ENCODE results near the gene CREB1.
A peak's percentile ranks its signal among the peaks of the same experiment; 100 is the strongest.

CREB1 gene

DNA sequence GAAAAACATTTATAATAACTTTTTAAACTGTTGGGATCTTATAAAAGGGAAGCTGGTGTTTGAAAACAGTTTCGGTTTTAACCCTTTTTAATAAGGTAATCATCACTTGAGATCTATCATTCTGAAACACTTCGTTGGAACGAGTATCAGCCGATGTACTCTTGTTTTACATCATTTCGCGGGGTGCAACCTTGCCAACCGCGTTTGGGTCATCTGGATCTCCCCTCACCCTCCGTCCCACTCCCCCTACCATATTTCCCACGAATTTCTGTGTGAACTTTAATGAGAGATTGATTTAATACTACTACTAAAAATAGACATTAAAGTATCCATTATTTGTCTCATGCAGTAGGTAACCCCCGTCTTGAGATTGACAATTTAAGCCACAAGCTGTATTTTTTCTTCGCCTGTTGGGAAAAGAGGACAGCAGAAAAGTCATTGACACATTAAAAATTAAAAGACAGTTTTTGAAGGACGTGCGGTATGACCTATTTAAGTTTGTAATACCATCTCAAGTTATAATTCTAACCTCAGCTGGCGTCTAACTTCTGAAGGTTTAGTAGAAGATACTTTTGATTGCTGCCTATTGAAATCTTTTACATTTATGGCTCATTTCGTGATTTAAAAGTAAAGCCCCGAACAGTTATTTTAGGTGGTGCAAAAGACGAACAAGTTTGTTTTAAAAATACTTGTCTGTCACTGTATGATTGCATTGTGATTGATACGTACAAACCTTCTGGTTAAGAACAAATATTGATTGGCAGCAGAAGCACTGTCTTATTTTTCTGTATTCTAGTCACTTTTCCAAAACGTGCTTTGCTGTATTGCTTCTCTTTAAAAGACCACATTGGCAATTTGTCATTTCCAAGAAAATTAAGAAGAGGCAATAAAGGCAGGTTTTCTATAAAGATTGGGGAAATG is 1.5 kb downstream of the CREB1 start:
- peak overlapping the region; percentile 74 for H3K4me3 ChIP-seq (ENCODE audit: low read length)
- no peak for DNase-seq (ENCODE audit: low read depth, low spot score)

- no peak for DNase-seq (ENCODE audit: low read depth, low spot score)
- H3K4me3 ChIP-seq (ENCODE audit: low read length), result no peak overlapping the region
Observed at GRCh38 chr2:207532676-207533075, 2.9 kb downstream of the CREB1 start.

- no peak for DNase-seq (ENCODE audit: low read depth, low spot score)
- no peak overlapping the region for H3K4me3 ChIP-seq (ENCODE audit: low read length)
Observed at GRCh38 chr2:207533461-207534008, 3.8 kb downstream of the CREB1 start.

DNA sequence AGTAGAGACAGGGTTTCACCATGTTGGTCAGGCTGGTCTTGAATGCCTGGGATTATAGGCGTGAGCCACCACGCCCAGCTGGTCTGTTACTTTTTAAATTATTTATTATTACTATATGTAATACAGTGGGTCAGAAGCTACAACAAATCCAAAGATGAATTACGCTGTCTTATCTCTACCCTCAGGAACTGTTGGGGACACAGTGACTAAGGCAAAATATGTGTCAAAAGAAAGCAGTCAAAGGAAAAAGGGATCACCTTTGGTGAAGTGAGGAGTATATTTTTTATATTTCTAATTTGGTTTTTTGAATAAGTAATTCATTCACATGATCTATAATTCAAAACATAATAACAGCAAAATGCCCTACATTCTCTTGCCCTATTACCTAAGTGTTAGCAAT is 4.7 kb downstream of the CREB1 start:
- DNase-seq (ENCODE audit: low read depth, low spot score), result no peak
- H3K4me3 ChIP-seq (ENCODE audit: low read length), result no peak overlapping the region

GRCh38 chr2:207539470-207539869 is 9.7 kb downstream of the CREB1 start:
- no peak for DNase-seq (ENCODE audit: low read depth, low spot score)
- H3K4me3 ChIP-seq (ENCODE audit: low read length), result no peak overlapping the region

- DNase-seq (ENCODE audit: low read depth, low spot score), result no peak
- no peak overlapping the region for H3K4me3 ChIP-seq (ENCODE audit: low read length)
Observed at GRCh38 chr2:207540431-207540830, 10.7 kb downstream of the CREB1 start.

GRCh38 chr2:207541933-207542332 is 12.2 kb downstream of the CREB1 start:
- DNase-seq (ENCODE audit: low read depth, low spot score), result no peak
- H3K4me3 ChIP-seq (ENCODE audit: low read length), result no peak overlapping the region

GRCh38 chr2:207543272-207543671 is 13.5 kb downstream of the CREB1 start:
- no peak for DNase-seq (ENCODE audit: low read depth, low spot score)
- no peak overlapping the region for H3K4me3 ChIP-seq (ENCODE audit: low read length)

- H3K4me3 ChIP-seq (ENCODE audit: low read length), result no peak overlapping the region
- no peak for DNase-seq (ENCODE audit: low read depth, low spot score)
Observed at GRCh38 chr2:207546822-207547221, 17.1 kb downstream of the CREB1 start.

DNA sequence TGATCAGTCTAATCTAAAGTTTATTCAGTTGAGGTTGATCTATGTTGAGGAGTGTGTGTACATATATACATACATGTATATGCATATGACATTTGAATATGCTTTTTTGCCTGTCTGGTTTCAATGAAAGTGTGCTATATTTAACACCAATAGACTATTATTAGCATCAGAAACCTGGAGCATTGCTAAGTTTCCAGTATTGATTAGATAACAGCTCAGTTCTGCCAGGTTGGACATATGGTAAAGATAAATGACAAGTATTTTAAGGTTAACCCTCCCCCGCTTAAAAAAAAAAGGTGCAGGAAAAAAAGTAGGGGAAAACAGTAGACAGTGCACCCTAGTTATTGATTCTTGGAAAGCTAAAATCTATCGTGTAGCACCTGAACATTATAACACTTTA is 19.4 kb downstream of the CREB1 start:
- DNase-seq (ENCODE audit: low read depth, low spot score), result no peak
- H3K4me3 ChIP-seq (ENCODE audit: low read length), result no peak overlapping the region

GRCh38 chr2:207558079-207558491 is 28.3 kb downstream of the CREB1 start:
- H3K4me3 ChIP-seq (ENCODE audit: low read length), result no peak overlapping the region
- DNase-seq (ENCODE audit: low read depth, low spot score), result no peak

- no peak for DNase-seq (ENCODE audit: low read depth, low spot score)
- H3K4me3 ChIP-seq (ENCODE audit: low read length), result no peak overlapping the region
Observed at GRCh38 chr2:207561386-207562080, 31.8 kb downstream of the CREB1 start.

- no peak overlapping the region for H3K4me3 ChIP-seq (ENCODE audit: low read length)
- no peak for DNase-seq (ENCODE audit: low read depth, low spot score)
Observed at GRCh38 chr2:207565736-207566500, 36.2 kb downstream of the CREB1 start.

- no peak overlapping the region for H3K4me3 ChIP-seq (ENCODE audit: low read length)
- no peak for DNase-seq (ENCODE audit: low read depth, low spot score)
Observed at GRCh38 chr2:207567671-207568070, 37.9 kb downstream of the CREB1 start.

- DNase-seq (ENCODE audit: low read depth, low spot score), result no peak
- no peak overlapping the region for H3K4me3 ChIP-seq (ENCODE audit: low read length)
Observed at GRCh38 chr2:207571370-207571769, 41.6 kb downstream of the CREB1 start.

- no peak for DNase-seq (ENCODE audit: low read depth, low spot score)
- no peak overlapping the region for H3K4me3 ChIP-seq (ENCODE audit: low read length)
Observed at GRCh38 chr2:207584952-207585351, 55.2 kb downstream of the CREB1 start.

DNA sequence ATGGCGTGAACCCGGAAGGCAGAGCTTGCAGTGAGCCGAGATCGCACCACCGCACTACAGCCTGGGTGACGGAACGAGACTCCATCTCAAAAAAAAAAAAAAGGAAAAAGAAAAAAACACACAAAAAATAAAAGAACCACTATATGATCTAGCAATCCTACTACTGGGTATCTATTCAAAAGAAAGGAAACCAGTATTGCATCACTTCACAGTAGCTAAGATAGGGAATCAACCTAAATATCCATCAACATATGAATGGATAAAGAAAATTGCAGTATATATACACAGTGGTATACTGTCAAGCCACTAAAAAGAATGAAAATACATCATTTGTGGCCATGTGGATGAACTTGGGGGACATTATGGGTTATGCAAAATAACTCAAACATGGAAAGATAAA is 57.5 kb downstream of the CREB1 start:
- no peak for DNase-seq (ENCODE audit: low read depth, low spot score)
- no peak overlapping the region for H3K4me3 ChIP-seq (ENCODE audit: low read length)

GRCh38 chr2:207589143-207589542 is 59.4 kb downstream of the CREB1 start:
- H3K4me3 ChIP-seq (ENCODE audit: low read length), result no peak overlapping the region
- DNase-seq (ENCODE audit: low read depth, low spot score), result no peak

GRCh38 chr2:207593277-207593676 is 63.5 kb downstream of the CREB1 start:
- DNase-seq (ENCODE audit: low read depth, low spot score), result no peak
- no peak overlapping the region for H3K4me3 ChIP-seq (ENCODE audit: low read length)

DNA sequence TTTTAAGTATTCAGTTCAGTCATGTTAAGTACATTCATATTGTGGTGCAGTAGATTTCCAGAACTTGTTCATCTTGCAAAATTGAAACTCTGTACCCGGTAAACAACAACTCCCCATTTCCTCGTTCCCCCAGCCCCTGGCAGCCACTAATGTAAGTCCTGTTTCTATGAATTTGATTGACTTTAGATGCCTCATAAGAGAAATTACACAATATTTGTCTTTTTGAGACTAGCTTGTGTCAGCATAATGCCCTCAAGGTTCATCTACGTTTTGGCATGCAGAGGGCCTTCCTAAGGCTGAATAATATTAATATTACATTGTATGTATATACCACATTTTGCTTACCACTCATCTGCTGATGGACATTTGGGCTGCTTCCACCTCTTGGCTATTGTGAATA is 64.5 kb downstream of the CREB1 start:
- no peak for DNase-seq (ENCODE audit: low read depth, low spot score)
- no peak overlapping the region for H3K4me3 ChIP-seq (ENCODE audit: low read length)
